Stomach (tissue), 9 donors: ENCODE data around the gene KRT81. TPM values are rescaled to one million over a fixed set of nuclear protein-coding genes. Genes with fewer than 3 reads are reported as not detected.
A peak's percentile ranks its signal among the peaks of the same experiment; 100 is the strongest.

Source experiments
- DNase-seq, 2 donors: peaks; one replicate each; pipeline versions ENCODE4 v3.0.0 to v3.0.0-alpha.2; 2013 to 2019
- H3K27ac ChIP-seq, 5 donors: fragments of 200-600 bp in 4 of 5; sonication (generic) in 4 of 5; one replicate each; pipeline ENCODE4 v1.5.1; 2013 to 2019; ENCODE audit warnings: mild to moderate bottlenecking in 1 of 5, moderate library complexity in 1 of 5
- H3K27me3 ChIP-seq, 3 donors: fragments of 200-600 bp; sonication (generic); one replicate each; pipeline ENCODE4 v1.5.1; 2017 to 2019; ENCODE audit warnings: mixed run types in 1 of 3
- H3K36me3 ChIP-seq, 4 donors: fragments of 200-600 bp; sonication (generic); 1 replicate in 3 of 4; 2 replicates in 1 of 4; pipeline ENCODE4 v1.5.1; 2016 to 2019
- H3K4me1 ChIP-seq, 4 donors: fragments of 200-600 bp; sonication (generic); one replicate each; pipeline ENCODE4 v1.5.1; 2016 to 2019
- H3K4me3 ChIP-seq, 4 donors: fragments of 200-600 bp; sonication (generic) in 3 of 4; one replicate each; pipeline ENCODE4 v1.5.1; 2016 to 2019; ENCODE audit warnings: mild to moderate bottlenecking in 1 of 4
- H3K9me3 ChIP-seq, 4 donors: fragments of 200-600 bp; sonication (generic); one replicate each; pipeline ENCODE4 v1.5.1; 2016 to 2019
- EP300 ChIP-seq: sonication (generic); formaldehyde crosslinking; IDR thresholded peaks from one replicate; pipeline ENCODE4 v1.6.1; 2017; ENCODE audit warnings: antibody characterized with exemption
- POLR2A ChIP-seq, 4 donors: fragments of 450-650 bp; IDR thresholded peaks; one replicate each; pipeline ENCODE4 v1.6.1; 2016; ENCODE audit warnings: antibody characterized with exemption in 4 of 4, control low read depth in 2 of 4, mild to moderate bottlenecking in 1 of 4, moderate library complexity in 1 of 4
- POLR2AphosphoS5 ChIP-seq, 3 donors: sonication (generic); formaldehyde crosslinking; IDR thresholded peaks; one replicate each; pipeline ENCODE4 v1.6.1; 2016; ENCODE audit warnings: antibody characterized with exemption in 3 of 3
- WGBS, 5 donors: extraction: QIAGEN DNeasy Blood & Tissue Kit in 3 of 5; methylation state at CpG; one replicate each; pipeline versions ENCODE4 v1.1.5 to v1.1.7; 2013 to 2018; 5-methylcytosine and 5-hydroxymethylcytosine counted together
- intact Hi-C: fragments of 100-400 bp; cut with DNase I; formaldehyde crosslinking; loops from one replicate; pipeline ENCODE4 v1.15.1; 2023; ENCODE audit warnings: low total_unique reads
- polyA plus RNA-seq, 3 donors: library from polyadenylated mRNA; stranded (reverse); fragments of 200-250 nt; gene quantifications; one replicate each; pipeline ENCODE4 v1.2.3, GENCODE V29; 2013
- total RNA-seq, 5 donors: library from RNA; depleted of rRNA; stranded (reverse); fragments of >200 nt; gene quantifications; one replicate each; pipeline versions ENCODE4 v1.1.0 to v1.2.3, GENCODE V29; 2014 to 2016
- TF ChIP-seq, protein P1 (sequence below), 7 experiments: fragments of 450-650 bp in 4 of 7; fragments of 200-600 bp in 3 of 7; sonication (generic) in 3 of 7; IDR thresholded peaks; one replicate each; pipeline ENCODE4 v1.5.1; 2016 to 2019; ENCODE audit warnings: antibody characterized with exemption in 7 of 7, control low read depth in 2 of 7, mild to moderate bottlenecking in 1 of 7
- donor health status: healthy with polysubstance abuse.
- donor health status: Bipolar disorder and iron deficiency.
- donor health status: healthy.

The KRT81 gene
- total and polyA plus RNA-seq, 8 donors = 0.15 TPM; not detected in 7

DNA sequence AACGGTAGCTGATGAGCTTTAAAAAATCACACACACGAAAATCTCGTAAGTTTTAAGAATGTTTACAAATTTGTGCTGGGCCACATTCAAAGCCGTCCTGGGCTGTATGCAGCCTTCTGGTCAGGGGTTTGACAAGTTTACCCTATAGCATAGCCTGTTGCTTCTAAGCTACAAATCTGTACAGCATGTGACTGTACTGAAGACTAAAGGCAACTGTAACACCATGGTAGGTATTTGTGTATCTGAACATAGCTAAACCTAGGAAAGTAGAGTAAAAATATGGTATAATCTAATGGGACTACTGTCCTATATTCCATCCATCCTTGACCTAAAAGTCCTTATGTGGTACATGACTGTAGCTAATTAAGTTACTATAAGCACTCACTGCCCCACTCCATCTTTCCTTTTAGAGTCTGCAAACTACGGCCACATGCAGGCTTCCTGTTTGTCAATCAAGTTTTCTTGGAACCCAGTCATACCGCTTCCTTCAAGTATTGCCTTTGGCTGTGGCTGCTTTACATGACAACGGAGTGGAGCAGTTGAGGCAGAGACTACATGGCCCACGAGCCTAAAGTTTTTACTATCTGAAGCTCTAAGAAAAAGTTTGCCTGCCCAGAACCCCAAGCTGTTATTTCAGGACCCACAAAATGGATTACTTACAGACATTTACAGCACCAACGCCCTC, 39.8 kb downstream of the KRT81 start:
- peaks cover 30 to 39% (median 37%) of the 10 kb centered on the region in 4 donors for H3K4me1 ChIP-seq
- peaks cover 0 to 52% (median 11%) of the 10 kb centered on the region in 3 donors for H3K27me3 ChIP-seq
- TF ChIP-seq POLR2A (IDR thresholded peaks at IDR 0.05) (no peak), EP300 (no peak), POLR2AphosphoS5 (IDR thresholded peaks at IDR 0.05) (no peak)
- TF ChIP-seq, protein P1, sequence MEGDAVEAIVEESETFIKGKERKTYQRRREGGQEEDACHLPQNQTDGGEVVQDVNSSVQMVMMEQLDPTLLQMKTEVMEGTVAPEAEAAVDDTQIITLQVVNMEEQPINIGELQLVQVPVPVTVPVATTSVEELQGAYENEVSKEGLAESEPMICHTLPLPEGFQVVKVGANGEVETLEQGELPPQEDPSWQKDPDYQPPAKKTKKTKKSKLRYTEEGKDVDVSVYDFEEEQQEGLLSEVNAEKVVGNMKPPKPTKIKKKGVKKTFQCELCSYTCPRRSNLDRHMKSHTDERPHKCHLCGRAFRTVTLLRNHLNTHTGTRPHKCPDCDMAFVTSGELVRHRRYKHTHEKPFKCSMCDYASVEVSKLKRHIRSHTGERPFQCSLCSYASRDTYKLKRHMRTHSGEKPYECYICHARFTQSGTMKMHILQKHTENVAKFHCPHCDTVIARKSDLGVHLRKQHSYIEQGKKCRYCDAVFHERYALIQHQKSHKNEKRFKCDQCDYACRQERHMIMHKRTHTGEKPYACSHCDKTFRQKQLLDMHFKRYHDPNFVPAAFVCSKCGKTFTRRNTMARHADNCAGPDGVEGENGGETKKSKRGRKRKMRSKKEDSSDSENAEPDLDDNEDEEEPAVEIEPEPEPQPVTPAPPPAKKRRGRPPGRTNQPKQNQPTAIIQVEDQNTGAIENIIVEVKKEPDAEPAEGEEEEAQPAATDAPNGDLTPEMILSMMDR (IDR thresholded peaks at IDR 0.05) = no peak
- 70 to 86% (median 77%) methylated on average over 9 of the region's 9 CpGs for WGBS, 5 donors
- H3K4me3 ChIP-seq = no peak overlapping the region
- no peak for DNase-seq
- intact Hi-C loops = no loop called here
- H3K36me3 ChIP-seq = no peaks in the 10 kb centered on the region
- H3K27ac ChIP-seq = no peak overlapping the region
- no peaks in the 10 kb centered on the region for H3K9me3 ChIP-seq

DNA sequence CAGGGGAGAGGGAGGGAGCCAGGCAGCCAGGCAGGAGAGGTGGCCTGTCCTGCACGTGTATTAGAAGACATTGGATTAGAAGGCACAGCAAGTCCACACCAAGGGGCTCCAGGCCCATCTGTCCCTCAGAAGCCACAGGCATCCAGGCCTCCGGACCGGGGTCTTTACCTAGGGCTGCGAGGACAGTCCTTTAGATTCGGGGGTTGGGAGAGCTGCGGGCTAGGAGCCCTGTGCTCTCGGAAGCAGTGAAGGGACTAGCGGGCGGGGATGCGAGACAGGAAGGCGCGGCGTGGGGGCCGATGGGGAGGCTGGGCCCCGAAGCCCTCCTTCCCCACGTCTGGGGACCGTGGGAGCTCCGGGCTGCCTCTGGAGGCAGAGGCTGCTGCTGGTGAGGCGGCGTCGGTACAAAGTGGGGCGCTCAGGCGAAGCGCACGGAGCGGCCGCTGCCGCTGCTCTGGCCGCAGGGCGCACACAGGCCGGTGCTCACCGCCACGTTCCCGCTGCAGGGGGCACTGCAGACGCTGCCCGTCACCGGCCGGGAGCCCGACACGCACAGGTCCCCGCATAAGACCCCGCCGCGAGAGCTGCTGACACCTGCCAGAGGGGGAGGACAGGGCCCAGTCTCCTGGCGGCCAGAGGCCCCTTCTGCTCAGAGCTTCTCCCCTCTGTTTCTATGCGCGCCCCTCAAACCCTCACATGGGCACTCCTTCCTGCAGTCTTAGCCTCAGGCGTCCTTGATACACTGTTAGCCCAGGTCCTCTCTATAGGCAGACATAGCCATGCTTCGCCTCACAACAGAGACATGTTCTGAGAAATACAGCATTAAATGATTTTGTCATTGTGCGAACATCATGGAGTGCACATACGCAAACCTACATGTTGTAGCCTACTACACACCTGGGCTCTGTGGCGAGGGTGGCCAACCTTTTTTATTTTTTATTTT, 41.0 kb downstream of the KRT81 start:
- peak in 1 of 2 donors; percentile 32 for DNase-seq
- H3K36me3 ChIP-seq = no peaks in the 10 kb centered on the region
- H3K27ac ChIP-seq = peak overlapping the region in 2 of 5 donors; percentile 65 to 72
- TF ChIP-seq, protein P1 (IDR thresholded peaks at IDR 0.05) = no peak
- no peak for TF ChIP-seq POLR2AphosphoS5 (IDR thresholded peaks at IDR 0.05)
- TF ChIP-seq EP300 = no peak
- H3K27me3 ChIP-seq = peaks cover 0 to 40% (median 9%) of the 10 kb centered on the region in 3 donors
- intact Hi-C loops = no loop called here
- no peaks in the 10 kb centered on the region for H3K9me3 ChIP-seq
- H3K4me1 ChIP-seq = peaks cover 32 to 48% (median 39%) of the 10 kb centered on the region in 4 donors
- no peak overlapping the region for H3K4me3 ChIP-seq
- 60 to 78% (median 65%) methylated on average over 34 to 52 of the region's 52 CpGs for WGBS, 5 donors

DNA sequence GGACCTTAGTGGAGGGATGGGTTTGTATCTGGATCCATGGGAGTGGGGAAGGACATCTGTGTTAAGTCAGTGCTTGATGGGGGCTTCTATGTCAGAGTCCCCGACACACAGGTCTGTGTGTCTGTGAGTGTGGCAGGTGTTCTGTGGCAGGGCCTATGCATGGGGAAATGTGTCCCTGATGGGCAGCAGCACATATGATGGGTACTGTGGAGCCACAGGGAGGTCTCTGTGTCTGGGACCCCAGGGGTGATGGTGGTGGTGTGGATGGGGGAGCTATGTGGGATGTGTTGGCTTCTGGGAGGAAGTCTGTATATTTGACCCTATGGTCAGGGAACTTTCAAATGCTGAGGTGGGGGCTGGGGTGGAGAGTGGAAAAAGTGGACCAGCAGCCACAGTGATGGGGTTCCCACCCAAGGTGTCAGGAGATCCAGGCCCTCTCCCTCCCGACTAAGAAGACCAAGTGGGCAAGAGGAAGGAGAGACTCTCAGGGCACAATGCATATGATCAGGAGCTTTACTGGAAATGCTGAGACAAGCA, 41.8 kb downstream of the KRT81 start:
- Histone ChIP-seq H3K36me3 (no peaks in the 10 kb centered on the region), H3K4me1 (peaks cover 33 to 55% (median 42%) of the 10 kb centered on the region in 4 donors), H3K27ac (peak overlapping the region in 4 of 5 donors; percentile 60 to 72 (median 67)), H3K4me3 (no peak overlapping the region), H3K27me3 (peaks cover 0 to 33% (median 9%) of the 10 kb centered on the region in 3 donors), H3K9me3 (no peaks in the 10 kb centered on the region)
- intact Hi-C loops = no loop called here
- TF ChIP-seq POLR2AphosphoS5 (IDR thresholded peaks at IDR 0.05) = no peak
- TF ChIP-seq, protein P1 (IDR thresholded peaks at IDR 0.05) = no peak
- no peak for TF ChIP-seq EP300
- no peak for TF ChIP-seq POLR2A (IDR thresholded peaks at IDR 0.05)
- WGBS, 5 donors = 36 to 82% (median 74%) methylated on average over 1 to 2 of the region's 2 CpGs
- DNase-seq = no peak
